DMS114 treated with DMSO at 0.1 percent for 48 hours (cell line): ENCODE data around the gene TUBB.
"Not testable (repeated sequence)": the region's sequence is repeated elsewhere in the genome, so short reads cannot be mapped to it uniquely, and the experiment has no call there.

Experiments used
- DNase-seq: peaks from one replicate; lab custom pipeline; 2025; ENCODE audit not compliant: unreplicated experiment; lab: John Stamatoyannopoulos, UW

TUBB gene

DNA sequence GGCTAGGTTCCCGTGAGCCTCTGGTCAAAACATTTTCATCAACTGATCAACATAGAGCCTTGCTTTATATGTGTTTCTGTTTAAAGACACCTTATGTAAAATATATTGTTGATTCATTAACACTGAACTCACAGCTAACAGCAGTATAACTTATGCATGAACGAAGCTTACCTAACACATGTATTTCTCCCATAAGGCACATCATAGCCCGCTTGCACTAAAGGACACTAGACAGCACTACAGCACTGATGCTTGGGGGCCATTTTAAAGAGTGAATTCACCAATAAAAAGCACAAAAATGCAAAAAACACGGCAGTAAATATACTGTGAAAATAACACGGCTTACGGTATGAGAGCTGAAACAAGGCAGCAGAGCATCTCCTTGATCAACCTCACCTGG lies 18.4 kb downstream of the TUBB start:
- DNase-seq, result no peak

DNA sequence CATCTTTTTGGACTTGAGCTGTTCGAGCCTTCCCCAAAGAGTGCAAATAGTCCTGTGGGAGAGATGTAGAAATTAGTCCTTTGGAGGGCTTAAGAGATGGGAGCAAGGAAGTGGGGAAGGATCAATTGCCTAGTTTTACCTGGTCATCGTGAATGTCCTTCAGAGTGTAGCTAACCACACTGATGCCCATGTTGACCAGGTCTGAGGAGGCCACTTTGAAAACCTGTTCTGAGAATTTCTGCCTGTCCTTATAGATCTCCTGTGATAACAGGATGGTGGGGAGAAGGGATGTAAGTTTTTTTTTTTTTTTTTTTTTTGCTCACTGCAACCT lies 20.4 kb downstream of the TUBB start:
- no peak for DNase-seq

DNA sequence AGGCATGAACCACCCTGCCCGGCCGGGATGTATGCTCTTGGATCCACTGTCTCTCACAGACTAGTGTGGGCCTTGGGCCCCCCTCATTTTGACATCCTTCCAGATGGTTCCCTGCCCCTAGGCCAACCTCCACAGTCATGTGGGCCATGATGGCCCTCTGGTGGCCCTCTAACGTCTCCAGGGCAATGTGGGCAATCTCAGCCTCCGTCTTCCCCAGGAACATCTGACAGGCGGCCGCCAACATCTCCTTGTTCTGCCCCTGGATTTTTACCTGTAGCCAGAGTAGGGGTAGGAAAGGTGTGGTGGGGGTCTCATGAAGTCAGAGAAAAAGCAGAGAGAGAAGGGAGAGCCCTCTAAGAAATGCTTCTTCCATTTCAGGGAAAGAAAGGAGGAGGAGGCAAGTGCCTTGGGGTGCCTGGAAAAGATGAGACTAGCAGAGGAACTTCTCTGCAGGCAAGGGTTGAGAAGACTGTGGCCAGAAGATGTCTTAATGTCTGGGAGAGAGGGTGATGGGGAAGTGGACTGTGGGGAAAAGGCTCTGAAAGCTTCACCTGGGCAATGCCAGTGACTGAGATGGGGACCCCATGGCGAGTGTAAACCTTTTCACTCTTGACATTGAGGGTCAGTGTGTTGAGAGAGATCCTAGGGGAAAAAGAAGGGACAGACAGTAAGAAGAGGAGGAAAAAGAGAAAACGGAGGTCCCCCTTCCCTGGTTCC lies 21.1 kb downstream of the TUBB start:
- DNase-seq, result no peak

DNA sequence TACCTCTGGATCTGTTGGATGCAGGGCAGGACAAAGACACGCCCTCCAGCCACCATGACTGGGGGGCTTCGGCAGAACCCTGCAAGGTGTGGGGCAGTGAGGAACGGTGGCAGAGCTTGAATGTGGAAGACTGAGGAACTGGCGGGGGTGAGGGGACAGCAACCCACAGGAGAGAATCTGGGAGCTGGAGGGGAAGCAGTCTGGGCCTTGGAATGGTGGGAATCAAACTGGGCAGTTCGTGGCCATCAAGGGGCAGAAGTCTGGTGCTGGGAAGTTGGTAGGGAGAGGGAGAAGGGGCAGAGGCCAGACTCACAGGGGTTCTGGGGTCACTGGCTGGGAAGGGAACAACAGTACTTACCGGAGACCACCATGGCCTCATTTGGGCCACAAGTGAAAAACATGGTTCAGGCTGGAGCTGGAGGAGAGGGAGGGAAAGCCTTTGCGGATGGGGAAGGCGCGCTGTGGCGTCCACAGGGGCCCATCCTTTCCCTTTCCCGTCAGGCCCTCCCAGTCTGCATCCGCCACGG lies 21.7 kb downstream of the TUBB start:
- no peak for DNase-seq

DNA sequence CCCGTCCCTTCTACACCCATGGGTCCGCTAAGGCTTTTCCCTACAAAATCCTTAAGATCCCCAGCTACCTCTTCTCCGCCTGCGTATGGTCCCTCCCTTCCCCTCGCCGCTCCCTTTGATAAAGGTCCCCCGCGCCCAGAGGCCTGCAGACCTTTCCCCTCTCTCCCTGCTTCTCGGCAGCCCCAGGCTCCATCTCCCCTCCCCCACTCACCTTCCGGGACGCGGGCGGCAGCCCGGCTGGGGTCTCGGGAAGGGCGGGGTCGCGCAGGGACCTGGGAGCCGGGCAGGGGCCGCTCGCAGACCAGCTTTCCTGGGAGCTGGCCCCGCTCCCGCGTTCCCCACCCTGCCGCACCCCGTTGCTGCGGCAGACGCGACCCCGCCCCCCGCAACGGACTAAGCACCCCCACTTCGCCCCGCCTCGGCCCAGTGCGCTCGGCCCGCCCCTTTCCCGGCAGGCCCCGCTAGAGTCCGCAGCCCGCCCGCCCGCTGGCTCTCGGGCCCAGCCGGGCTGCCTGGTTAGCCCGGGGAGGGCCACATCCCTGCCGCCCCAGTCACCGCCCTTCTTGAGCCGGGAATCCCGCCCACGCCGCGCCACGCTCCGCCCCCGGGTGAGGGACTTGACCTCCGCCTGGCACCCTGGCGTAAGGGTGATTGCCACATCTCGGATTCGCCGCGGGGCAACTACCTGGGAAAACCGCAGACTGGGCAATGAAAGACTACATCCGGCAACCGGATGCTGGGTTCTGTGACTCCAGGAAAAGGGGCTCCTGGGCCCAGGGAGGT lies 22.4 kb downstream of the TUBB start, which contains the start of gene FLOT1:
Gene FLOT1, minus strand, starts transcription at position 372 of the 783 bp plus-strand sequence. CDS start 498 bp downstream, outside the sequence.
- DNase-seq, result peak; percentile 86

DNA sequence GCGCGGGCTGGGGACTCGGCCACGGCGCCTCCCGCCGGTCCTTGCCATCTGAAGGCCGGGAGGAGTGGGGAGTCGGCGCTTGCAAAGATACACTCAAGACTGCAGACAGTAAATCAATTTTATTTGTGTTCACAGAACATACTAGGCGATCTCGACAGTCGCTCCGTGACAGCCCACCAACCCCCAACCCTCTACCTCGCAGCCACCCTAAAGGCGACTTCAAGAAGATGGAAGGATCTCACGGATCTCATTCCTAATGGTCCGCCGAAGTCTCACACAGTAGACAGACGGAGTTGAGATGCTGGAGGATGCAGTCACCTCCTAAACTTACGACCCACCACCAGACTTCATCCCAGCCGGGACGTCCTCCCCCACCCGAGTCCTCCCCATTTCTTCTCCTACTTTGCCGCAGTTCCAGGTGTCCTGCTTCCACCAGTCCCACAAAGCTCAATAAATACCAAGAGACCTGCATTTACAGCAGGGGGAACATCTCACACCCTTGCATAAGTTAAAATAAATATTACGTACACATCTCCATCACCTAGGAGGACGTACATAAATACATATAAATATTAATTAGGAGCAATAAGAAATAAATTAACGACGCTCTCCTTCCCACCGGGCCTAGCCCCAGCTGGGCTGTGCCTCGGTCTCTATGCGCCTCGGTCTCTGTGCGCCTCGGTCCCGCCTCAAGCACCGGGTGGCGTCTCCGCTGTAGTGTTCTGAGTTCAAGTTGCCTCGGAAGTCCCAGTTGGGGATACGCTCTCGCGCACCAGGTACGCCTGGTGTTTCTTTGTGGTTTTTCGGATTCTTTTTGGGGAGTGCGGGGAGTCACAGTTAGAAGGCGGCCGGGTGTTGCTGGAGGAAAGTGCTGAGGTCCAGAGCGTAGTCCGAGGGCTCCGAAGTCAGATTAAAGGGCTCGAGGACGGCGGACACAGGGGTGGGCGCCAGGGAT lies 23.2 kb downstream of the TUBB start:
- DNase-seq, result peak; percentile 58

DNA sequence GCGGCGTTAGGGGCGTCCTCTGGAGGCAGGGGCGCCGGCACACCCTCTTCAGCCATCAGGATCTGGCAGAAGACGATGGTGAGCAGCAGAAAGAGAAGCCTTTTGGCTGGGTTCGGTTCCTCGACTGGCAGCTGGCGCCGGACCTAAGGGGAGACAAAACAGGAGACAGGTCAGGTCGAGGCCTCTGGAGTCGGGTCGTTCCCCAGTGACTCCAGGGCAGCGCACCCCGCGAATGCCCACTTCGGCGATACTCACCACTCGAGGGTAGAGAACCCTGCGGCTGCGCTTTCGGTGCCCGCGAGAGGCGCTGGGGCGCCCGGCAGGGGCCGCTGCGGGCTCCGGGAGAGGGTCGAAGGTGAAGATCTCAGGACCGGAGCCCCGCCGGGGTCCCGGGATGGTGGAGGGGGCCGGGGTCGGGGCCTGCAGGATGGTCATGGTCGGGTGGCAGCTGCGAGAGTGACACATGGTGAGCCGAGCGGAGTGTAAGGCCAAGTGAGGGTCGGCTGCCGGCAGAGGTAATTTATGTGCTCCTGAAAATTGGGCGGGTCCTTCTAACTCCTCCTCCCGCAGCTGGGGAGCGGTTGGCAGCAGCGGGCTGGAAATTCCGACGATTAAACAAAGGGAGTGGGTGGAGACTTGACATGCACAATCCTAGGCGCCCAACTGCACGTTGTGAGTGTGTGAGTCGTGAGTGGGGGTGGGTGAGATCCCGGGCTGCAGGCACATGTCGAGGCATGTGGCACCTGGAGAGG lies 24.1 kb downstream of the TUBB start, which contains the start of gene IER3:
Gene IER3, minus strand, starts transcription at position 494 of the 752 bp plus-strand sequence. Its CDS starts 29 bp downstream, at position 465.
- DNase-seq, result peak; percentile 83

DNA sequence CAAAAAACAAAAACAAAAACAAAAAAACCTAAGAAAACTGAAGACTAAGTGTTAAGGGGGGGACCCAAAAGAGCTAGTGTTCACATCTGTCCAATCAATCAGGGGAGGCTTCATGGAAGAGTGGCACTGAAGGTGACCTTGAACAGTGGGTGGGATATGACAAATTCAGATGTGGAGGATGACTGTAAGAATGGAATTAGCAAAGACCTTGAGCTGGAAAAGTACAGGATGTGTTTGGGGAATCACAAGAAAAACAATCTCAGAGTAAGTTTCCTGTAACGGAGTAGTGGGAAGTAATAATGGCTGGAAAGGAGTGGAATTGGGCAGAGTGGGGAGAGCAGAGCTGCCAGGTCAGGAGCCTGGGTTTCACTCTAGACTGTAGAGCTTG lies 27.1 kb downstream of the TUBB start:
- no peak for DNase-seq

DNA sequence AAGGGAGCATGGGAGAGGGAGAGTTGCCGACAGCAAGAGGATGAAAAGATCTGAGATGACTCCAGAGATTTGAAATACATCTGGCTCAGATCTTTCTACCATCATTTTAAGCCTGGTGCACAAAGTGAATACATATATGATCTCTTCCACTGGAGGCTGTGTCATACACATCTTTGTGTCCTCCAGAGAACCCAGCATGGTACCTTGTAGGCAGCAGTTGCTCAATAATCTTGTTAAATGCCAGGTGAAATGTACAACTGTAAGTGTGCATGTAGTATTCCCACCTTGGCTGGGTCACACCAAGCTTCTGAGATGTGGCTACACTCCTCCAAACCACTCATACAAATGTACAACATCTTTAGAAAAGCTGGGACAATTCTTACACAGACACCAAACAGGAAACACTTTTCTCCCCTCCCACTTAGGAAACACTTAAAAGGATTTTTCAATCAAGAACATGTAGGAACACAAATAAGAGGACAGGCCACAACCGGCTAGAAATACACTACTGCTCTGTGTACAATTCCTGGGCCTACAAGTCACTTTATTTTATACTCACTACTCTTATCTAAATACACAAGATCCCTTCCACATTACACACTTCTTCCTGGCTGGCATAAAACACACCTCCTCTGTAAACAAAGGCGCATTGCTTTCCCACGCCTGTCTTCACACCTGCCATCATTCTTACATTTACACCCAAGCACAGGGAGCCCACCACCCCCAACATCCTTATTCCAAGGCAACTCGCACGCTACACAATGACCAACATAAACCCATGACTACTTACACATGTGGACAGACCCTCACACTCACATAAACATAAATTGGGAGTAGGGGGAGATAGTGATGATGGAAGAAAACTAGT lies 28.0 kb downstream of the TUBB start:
- no peak for DNase-seq

DNA sequence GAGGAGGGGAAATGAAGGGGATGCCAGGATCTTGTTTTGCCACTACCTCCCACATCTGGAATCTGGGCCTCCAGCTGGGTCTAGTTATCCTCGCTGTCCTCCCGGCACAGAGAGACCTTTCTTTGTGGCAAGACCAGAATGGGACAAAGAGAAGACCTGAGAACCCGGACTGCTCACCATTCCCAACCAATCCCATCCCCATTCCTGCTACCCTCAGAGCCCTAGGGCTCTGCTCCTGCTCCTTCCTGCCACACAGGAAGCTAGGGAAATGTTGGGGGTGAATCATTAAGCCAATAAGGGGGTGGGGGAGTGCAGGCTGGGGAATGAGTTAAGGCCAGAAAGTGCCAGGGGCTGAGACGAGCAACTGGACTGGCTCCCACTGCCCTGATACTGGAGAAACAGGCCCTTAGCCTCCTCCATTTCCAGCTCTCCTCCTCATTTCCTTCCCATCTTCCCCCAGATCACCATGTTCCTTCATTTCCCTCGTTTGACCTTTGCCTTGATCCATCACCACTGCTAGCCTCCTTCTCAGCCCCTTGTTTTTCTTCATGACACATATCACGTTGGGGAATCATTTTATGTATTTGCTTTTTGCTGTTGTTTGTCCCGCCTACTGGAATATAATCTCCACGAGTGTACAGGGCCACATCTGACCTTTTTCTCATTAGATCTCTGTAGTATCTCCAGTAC lies 28.8 kb downstream of the TUBB start:
- DNase-seq, result no peak

DNA sequence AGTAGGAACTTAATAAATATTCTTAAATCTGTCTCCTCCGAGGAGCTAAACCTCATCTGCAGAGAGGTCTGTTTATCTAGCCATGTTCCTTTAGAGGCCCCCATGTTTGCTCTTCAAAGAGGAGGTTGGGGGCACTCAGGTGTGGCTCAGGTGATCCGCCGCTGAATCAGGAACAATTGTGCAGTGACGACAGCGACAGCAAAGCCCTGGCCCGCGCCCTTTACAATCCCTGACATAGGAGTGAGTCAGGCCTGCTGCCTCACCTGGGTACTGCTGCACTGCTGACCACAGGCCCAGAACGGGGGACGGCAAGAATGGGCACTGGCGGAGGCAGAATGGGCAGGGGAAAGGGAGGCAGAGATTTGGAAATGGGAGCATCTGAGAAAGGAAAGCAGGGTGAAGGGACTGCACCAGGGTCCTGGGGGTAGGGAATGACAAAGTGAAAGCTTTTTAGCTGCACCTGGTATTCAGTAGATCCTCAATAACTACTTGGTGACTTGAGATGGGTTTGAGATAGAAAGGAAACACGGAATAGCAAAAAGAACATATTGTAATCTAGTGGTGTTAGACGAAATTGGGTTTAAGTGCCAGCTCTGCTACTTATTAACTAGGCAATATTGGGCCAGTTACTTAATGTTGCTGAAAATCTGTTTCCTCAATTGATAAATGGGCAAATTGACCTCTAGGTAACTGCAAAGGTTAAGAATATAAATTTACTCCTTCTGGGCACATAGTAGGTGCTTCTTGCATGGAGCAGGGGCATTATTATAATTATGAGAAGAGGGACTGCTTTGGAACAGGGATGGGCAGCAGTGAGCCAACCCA lies 29.6 kb downstream of the TUBB start:
- no peak for DNase-seq

DNA sequence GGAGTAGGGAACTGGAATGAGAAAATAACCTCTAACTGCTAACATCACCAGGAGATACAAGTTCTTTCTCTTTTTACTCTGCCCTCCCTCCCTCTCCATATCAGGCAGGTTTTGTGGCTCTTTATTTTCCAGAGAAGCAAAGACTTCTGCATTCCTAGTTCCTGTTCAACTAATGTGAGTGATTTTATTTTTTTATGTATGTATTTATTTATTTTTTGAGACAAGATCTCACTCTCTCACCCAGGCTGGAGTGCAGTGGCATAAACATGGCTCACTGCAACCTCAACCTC lies 30.2 kb downstream of the TUBB start:
- no peak for DNase-seq

DNA sequence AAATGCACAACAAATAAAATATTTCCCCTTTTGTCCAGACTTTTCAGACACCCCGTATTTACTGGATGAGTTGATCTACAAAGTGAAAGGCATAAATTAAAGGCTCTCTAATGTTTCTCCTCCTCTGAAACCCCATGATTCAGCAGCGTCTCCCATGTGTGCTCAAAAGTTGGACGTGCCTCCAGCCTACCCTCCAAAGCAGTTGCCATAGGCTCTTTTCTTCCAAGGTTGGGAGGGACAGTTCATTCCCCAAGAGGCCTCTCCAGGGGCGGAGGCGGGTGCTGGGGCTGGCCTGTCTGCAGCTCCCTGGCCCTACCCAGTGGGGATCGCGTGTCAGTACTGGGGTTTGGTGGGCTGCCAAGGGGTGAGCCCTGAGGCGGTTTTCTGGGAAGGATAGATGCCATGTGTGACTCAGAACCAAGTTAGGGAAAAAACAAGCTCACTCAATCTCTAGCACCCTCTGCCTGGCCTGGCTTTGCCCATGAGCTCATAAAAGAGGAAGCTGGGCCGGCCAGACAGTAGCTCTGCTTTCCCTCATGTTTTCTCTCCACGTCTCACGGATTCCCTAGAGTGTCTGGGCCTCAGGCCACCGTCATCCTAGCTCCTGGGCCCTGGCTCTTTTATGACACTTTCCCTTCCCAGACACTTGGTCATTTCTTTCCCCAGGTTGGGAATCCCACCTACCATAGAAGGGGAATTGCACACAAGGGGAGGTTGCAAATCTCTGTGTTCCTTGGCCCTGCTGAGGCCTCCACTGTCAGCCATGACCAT lies 32.2 kb downstream of the TUBB start:
- no peak for DNase-seq

DNA sequence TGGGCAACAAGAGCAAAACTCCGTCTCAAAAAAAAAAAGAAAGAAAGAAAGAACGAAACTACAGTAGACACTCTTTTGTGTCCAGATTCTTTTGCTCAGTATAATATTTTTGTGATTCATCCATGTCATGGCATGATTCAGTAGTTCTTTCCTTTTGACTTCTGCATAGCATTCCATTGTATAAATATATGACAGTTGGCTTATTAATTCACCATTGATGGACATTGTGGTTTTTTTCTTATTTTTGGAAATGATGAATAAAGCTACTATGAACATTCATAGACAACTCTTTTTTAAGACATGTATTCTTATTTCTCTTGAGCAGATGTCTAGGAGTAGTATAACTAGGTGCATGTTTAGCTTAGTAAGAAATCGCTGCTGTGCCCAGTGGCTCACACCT lies 34.5 kb downstream of the TUBB start:
- DNase-seq, result no peak

DNA sequence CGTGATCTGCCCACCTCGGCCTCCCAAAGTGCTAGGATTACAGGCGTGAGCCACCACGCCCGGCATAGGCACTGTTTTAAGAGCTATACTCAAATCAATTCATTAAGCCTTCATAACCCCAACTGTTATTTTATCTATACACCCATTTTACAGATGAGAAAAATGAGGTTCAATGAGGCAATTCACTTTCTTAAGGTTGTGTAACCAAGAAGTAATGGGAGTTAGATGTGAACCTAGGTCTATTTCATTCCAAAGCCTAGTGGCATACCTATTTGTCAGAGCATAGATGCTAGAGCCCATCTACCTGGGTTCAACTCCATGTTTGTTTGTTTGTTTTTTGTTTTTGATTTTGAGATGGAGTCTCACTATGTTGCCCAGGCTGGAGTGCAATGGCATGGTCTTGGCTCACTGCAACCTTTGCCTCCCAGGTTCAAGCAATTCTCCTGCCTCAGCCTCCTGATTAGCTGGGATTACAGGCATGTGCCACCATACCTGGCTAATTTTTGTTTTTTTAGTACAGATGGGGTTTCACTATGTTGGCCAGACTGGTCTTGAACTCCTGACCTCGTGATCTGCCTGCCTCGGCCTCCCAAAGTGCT lies 36.4 kb downstream of the TUBB start:
- DNase-seq, result not testable (repeated sequence)

DNA sequence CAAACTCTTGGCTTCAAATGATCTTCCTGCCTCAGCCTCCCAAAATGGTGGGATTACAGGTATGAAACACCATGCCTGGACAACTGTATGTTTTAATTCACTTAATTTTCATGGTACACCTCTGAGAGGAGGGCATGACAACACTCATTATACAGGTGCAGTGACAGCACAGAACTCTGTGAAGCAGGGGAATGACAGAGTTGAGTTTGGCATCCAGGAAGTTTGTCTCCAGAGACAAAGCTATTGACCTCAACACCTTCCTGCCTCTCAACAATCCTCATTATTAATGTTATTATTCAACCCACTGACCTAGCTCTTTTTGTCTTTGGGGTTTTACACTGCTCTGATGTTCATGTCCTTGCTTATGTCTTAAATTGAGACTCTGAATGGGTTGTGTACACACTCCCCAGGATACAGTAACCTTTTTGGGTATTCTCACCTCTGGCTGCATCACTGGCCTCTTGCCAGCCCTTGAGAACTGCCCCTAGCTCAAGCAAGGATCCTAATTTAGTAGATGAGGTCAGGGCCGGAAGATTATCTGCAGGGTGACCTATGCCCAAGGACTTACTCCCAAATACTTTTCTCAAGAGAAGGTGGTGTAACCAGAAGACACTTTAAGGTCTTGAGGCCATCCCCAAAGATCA lies 37.2 kb downstream of the TUBB start:
- no peak for DNase-seq
